GM12865 (cell line): ENCODE measurements around the gene ELMO1.

Source experiments
- DNase-seq: peaks from one replicate; pipeline ENCODE4 v3.0.0; 2010; ENCODE audit warnings: low read depth
- H3K4me3 ChIP-seq: 2 replicates; pipeline ENCODE4 v1.5.1; 2011; ENCODE audit warnings: mild to moderate bottlenecking, low read depth, low read length, control low read depth
- TF ChIP-seq, protein P1 (sequence below): IDR thresholded peaks from 2 replicates; pipeline ENCODE4 v1.5.1; 2011; ENCODE audit warnings: low read length, control low read depth, low read depth, inconsistent platforms; ENCODE audit not compliant: insufficient read depth; ENCODE audit errors: missing control alignments

Gene ELMO1

DNA sequence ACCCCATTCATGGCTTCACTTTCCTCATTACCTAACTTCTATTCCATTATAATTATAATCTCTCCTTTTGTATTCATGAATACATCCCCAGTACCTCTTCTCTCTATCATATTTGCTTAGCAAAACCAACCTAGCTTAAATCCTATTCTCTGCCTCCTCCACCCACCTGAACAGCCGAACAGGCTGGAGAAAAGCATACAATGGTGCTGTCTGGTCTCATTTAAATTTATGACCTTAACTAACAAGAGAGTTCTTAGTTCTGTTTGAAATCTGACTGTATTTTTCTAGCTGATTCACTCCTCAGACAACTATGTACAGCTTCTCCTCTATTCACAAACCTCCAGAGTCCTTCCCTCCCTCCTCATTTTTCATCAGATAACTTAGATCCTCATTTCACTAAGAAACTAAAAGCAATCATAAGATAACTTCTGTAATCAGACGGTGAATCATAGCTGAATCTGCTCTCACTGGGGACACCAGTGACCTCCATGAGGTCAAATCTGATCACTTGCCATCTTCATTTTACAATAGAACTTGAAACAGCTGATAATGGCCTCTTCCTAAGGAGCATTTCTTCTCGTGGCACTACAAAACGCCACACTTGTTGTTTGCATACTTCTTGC is 490.4 kb downstream of the ELMO1 start:
- H3K4me3 ChIP-seq: no peak overlapping the region
- no peak for DNase-seq
- TF ChIP-seq, protein P1, sequence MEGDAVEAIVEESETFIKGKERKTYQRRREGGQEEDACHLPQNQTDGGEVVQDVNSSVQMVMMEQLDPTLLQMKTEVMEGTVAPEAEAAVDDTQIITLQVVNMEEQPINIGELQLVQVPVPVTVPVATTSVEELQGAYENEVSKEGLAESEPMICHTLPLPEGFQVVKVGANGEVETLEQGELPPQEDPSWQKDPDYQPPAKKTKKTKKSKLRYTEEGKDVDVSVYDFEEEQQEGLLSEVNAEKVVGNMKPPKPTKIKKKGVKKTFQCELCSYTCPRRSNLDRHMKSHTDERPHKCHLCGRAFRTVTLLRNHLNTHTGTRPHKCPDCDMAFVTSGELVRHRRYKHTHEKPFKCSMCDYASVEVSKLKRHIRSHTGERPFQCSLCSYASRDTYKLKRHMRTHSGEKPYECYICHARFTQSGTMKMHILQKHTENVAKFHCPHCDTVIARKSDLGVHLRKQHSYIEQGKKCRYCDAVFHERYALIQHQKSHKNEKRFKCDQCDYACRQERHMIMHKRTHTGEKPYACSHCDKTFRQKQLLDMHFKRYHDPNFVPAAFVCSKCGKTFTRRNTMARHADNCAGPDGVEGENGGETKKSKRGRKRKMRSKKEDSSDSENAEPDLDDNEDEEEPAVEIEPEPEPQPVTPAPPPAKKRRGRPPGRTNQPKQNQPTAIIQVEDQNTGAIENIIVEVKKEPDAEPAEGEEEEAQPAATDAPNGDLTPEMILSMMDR: no peak

DNA sequence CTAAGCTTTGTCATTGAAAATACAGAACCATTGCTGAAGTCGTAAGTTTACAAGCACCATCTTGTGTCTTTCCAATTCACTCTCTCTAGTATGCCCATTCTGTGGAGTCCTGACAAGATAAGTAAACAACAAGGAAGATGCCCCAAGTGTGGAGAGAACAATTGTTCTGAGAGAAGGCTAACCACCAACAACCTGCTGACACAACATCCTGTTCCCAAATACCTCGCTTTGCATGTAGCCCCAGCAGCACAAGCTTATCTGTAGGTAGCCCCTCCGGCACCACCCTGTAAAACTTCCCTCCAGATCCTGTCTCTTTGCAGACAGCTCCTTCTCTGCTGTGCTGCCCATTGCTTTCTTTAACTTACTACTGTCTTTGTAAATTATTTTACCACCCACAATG is 491.0 kb downstream of the ELMO1 start:
- TF ChIP-seq, protein P1: no peak
- peak; percentile 10 for DNase-seq
- H3K4me3 ChIP-seq: no peak overlapping the region

DNA sequence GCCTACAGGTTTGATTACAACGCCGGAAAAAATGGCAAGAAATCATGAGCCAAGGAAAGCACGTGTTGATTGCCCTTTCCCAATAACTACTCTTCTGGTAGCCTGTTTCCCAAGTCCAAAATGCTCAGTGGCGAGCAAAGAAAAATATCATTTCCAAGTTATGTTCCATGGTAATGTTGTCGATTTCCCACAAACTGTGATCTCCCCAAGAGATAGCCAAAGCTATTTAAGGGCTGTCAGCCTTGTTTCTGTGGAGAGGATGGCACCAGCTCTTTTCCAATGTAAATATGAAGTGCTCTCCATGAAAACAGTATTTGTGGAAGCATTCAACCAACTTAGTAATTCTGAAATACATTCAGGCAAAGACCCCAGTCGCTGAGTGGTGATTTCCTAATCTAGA is 491.9 kb downstream of the ELMO1 start:
- no peak overlapping the region for H3K4me3 ChIP-seq
- no peak for DNase-seq
- TF ChIP-seq, protein P1: no peak

DNA sequence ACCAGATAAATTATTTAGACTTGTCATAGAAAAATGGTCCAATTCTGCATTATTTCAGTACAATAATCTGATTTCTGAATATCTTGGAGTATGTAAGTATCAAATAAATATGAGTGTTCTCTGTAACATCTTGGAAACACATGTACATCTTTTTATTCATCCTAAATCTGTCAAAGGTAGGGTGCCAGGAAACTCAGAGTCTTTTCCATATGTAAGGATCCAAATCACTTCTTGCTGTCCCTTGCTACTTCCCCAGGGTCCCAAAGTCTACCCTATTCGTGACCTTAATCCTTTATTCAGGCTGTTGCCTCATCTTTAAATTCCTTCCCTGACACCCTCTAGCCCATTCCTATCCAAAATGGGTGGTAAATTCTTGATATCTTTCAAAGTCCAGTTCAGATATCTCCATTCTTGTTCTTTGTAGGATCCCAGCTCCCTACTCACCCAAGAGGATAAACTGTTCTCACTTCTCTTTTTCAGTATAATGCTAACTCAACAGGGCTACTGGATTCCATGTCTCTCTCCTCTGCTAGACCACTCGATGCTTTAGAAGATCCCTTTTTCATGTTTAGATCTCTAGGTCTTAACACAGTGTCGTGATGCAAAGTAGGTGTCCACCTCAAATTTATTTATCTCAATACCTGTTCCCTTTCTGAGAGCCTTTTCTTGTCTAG is 493.1 kb downstream of the ELMO1 start:
- TF ChIP-seq, protein P1: no peak
- no peak overlapping the region for H3K4me3 ChIP-seq

DNA sequence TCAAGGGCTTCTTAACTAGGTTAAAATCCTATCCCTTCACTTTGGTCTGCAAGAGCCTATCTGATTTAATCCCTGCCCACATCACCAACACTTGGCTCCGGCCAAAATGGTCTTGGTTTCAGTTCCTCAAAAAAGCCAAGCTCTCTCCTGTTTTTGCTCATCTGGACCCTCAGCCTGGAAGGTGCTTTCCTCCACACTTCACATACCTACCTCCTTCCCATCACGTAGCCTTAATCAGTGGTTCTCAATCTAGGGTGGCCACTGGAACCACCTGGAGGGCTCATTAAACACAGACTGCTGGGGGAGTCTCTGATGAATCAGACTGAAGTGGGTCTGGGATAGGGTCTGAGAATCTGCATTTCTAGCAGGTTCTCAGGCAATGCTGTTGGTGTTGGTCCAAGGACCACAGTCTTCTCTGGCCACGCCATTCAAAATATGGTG is 497.4 kb downstream of the ELMO1 start:
- peak overlapping the region; percentile 44 for H3K4me3 ChIP-seq
- peak; percentile 91 for DNase-seq
- TF ChIP-seq, protein P1: no peak

More for the DNA sequence above, 493.1 kb downstream of the ELMO1 start:
- DNase-seq: no peak

DNA sequence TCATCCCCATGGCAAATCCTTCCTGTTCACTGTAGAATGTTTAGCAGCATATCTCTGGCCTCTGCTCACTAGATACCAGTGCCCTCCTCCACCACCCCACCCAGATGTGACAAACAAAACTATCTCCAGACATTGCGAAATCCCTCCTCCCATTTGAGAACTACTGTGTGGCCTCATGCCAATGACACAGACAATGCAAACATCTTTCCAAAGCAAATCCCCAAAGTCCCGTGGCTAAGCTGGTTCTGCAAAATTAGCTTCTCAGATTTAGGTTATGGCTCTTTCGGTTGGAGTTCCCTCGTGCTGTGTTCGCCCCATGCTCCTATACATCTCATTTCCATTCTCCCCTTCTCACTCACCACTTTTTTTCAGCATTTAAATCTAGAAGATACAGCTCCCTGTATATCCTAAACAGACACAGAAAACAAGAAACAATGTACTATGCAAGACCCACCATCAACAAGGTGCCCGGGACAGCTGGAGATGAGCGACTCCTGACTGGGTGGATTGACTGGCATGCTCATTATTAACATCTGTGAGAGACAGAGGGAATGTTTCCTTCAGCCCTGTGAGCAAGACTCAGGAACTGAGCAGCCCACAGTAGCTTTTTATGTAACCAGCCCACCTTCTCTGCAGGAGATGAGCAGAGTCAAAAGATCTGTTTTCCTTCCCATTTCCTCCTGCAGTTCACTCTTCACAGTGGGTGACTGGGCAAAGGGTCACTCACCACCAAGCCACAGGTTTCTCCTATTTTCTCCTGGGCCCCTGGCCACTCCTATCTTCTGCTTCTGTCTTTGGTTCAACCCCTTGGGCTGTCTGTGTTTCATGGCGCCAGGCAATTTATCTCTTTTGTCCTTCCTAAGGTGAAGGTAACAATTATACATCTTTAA is 498.7 kb downstream of the ELMO1 start:
- no peak for DNase-seq
- TF ChIP-seq, protein P1: no peak

More for the DNA sequence above, 498.7 kb downstream of the ELMO1 start:
- peak overlapping the region; percentile 44 for H3K4me3 ChIP-seq
